ENCODE results near the gene MMD. TPM values are rescaled to one million over a fixed set of nuclear protein-coding genes. Genes with fewer than 3 reads are reported as not detected.

The MMD gene
- total and polyA plus RNA-seq, 9 of the 15 experiments (the other 6 are each of a cell fraction or from before 2014, with no cell fraction given), result 3.1 to 18.9 (median 10.7) TPM

GRCh38 chr17:55452139-55452790, 30.6 kb upstream of the MMD start (continued):
- TF ChIP-seq KDM5B (IDR thresholded peaks at IDR 0.05; ENCODE audit: insufficient replicate concordance, low read depth, low read length), result no peak
- TF ChIP-seq MGA (IDR thresholded peaks at IDR 0.05), result peak; percentile 88
- TF ChIP-seq HCFC1 (IDR thresholded peaks at IDR 0.05; ENCODE audit: low read depth, low read length), result no peak
- TF ChIP-seq TOE1 (IDR thresholded peaks at IDR 0.05; ENCODE audit: borderline replicate concordance), result no peak
- TF ChIP-seq TOE1 (CRISPR knock-in tag; IDR thresholded peaks at IDR 0.05; ENCODE audit: borderline replicate concordance, low read depth), result no peak
- no peak for TF ChIP-seq ZNF282 (CRISPR knock-in tag; IDR thresholded peaks at IDR 0.05)
- no peak for TF ChIP-seq CBFA2T2 (conservative IDR thresholded peaks at IDR 0.05)
- TF ChIP-seq RBFOX2 (IDR thresholded peaks at IDR 0.05; ENCODE audit: low read depth, low read length), result 0 out of 2 replicates have a peak, but pooled peaks have one; percentile 16
- peak; percentile 37; the same call in 1 of the 2 replicates for TF ChIP-seq NFRKB (IDR thresholded peaks at IDR 0.05; ENCODE audit: low read depth)
- TF ChIP-seq TCF3 (CRISPR knock-in tag; IDR thresholded peaks at IDR 0.05), result no peak
- TF ChIP-seq, protein P1, sequence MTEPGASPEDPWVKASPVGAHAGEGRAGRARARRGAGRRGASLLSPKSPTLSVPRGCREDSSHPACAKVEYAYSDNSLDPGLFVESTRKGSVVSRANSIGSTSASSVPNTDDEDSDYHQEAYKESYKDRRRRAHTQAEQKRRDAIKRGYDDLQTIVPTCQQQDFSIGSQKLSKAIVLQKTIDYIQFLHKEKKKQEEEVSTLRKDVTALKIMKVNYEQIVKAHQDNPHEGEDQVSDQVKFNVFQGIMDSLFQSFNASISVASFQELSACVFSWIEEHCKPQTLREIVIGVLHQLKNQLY (CRISPR knock-in tag; conservative IDR thresholded peaks at IDR 0.05), result no peak
- TF ChIP-seq, protein P2, sequence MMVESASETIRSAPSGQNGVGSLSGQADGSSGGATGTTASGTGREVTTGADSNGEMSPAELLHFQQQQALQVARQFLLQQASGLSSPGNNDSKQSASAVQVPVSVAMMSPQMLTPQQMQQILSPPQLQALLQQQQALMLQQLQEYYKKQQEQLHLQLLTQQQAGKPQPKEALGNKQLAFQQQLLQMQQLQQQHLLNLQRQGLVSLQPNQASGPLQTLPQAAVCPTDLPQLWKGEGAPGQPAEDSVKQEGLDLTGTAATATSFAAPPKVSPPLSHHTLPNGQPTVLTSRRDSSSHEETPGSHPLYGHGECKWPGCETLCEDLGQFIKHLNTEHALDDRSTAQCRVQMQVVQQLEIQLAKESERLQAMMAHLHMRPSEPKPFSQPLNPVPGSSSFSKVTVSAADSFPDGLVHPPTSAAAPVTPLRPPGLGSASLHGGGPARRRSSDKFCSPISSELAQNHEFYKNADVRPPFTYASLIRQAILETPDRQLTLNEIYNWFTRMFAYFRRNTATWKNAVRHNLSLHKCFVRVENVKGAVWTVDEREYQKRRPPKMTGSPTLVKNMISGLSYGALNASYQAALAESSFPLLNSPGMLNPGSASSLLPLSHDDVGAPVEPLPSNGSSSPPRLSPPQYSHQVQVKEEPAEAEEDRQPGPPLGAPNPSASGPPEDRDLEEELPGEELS (CRISPR knock-in tag; IDR thresholded peaks at IDR 0.05; ENCODE audit: borderline replicate concordance), result no peak
- TF ChIP-seq GABPA (tag; conservative IDR thresholded peaks at IDR 0.05; ENCODE audit: low read depth), result peak; percentile 47; the same call in 1 of the 2 replicates

Data from K562 (cell line).